Measurements from ENCODE around the gene CPT1C.
A peak's percentile ranks its signal among the peaks of the same experiment; 100 is the strongest.
"Not testable (repeated sequence)": the region's sequence is repeated elsewhere in the genome, so short reads cannot be mapped to it uniquely, and the experiment has no call there.

The CPT1C gene

DNA sequence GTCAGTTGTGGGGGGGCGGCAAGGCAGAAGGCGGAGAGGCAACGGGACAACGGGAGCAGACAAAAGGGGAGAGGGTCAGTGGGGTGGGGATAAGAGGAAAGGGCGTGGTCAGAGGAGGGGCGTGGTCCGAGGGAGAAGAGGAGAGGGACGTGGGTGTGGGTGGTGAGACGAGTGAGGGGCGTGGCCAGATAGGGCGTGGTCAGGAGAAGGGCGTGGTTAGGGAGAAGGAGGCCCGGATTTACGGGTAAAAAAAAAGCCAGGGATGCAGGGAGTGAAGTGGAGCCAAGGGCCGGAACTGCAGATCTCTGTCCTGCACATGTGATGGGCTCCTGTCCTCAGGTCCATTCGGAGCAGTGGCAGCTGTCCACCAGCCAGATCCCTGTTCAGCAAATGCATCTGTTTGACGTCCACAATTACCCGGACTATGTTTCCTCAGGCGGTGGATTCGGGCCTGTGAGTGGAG lies 21.5 kb downstream of the CPT1C start:
- no peak for DNase-seq

DNA sequence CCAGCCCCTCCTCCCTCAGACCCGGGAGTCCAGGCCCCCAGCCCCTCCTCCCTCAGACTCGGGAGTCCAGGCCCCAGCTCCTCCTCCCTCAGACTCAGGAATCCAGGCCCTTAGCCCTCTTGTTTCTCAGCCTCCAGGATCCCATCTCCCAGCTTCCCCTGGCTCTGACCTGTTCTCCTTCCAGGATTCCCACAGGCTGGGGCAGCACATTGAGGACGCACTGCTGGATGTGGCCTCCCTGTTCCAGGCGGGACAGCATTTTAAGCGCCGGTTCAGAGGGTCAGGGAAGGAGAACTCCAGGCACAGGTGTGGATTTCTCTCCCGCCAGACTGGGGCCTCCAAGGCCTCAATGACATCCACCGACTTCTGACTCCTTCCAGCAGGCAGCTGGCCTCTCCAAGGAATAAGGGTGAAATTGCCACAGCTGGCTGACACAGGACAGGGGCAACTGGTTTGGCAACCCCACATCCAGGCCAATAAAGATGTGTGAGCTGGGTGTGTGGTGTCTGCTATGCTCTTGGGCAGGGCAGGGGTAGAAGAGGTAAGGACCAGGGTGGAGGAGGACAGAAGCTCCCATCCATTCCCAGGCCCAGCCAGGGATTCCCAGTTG lies 22.4 kb downstream of the CPT1C start:
- no peak for DNase-seq

DNA sequence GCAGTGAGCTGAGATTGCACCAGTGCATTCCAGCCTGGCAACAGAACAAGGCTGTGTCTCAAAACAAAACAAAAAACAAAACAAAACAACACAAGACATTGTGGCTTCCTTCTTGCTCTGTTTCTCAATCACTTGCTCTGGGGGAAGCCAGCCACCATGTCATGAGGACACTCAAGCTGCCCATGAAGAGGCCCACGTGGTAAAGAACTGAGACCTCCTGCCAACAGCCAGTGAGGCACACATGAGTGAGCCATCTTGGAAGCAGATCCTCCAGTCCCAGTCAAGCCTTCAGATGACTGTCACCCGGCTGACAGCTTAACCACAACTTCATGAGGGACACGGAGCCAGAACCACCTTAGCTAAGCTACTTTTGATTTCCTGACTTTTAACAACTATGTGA lies 25.2 kb downstream of the CPT1C start:
- peak; percentile 11 for DNase-seq

DNA sequence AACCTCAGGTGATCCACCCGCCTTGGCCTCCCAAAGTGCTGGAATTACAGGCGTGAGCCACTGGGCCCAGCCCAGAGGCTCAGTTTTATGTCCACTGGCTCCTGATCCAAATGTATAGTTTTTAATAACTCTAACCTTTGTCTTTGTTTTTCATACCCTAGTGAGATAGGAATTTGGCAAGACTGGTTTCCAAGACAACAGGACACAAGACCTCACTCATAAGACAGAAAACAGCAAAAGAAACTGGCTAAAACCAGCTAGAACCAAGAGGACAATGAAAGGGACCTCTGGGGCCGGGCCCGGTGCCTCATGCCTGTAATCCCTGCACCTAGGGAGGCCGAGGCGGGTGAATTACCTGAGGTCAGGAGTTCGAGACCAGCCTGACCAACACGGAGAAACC lies 27.6 kb downstream of the CPT1C start:
- DNase-seq, result no peak

DNA sequence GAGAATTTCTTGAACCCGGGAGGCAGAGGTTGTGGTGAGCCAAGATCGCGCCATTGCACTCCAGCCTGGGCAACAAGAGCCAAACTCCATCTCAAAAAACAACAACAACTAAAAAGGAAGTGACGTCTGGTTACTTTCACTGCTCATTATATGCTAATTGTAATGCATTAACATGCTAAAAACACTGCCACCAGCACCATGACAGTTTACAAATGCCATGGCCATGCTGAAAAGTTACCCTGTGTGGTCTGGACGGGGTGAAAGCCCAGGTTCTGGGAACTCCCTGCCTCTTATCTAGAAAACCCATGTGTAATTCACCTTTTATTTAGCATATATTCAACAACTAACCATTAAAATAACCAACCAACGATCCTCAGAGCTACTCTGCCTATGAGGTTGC lies 28.1 kb downstream of the CPT1C start:
- no peak for DNase-seq

DNA sequence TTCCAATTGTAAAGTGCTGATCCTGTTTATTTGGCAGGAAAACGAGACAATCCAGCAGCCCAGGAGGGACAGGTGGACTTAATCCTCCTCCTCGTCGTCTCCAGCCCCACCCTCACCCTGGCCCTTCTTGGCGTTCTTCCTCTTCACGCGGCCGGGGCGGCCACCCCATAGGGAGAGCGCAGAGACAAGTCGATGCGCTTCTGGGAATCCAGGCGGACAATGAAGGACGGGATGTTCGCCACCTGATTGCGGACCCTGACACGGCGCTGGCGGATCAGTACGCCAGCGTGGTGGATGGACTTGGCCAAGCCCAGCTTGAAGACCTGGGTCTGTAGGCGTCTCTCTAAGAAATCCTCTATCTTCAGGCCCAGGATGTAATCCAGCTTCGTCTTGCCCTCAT lies 28.5 kb downstream of the CPT1C start:
- not testable (repeated sequence) for DNase-seq

DNA sequence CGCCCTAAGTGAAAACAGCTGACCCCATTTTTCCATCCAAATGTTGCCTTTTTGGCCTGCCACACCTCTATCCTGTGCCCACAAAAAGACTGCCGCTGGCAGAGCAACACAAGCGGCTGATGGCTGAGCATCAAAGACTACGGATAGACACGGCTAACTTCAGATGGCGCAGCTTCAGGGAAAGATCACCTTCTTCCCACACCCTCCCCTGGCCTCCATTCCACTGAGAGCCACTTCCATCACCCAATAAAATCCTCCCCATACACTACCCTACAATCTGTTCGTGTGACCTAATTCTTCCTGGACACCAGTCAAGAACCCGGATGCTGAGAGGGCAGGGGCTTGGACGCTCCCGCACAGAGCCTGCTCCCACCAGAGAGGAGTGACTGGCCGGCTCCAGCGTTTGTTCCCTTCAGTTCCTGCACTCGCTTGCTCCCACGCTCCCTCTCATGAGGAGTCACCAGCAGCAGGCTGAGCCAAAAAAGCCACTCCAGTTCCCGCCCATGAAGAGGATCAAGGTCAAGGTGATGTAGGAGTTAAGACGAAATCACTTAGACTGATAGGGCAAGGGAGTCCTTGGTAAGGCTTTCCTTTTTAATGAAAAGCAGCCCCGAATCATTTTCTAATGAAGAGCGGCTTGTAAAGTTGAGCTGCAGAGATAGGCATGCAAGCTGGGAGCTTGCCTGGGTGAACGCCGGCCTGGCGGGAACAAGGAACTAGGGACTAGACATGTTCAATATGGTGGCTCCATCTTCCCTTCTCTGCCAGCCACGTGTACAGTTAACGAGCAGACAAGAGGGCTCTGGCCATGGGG lies 36.5 kb downstream of the CPT1C start:
- DNase-seq, result no peak

DNA sequence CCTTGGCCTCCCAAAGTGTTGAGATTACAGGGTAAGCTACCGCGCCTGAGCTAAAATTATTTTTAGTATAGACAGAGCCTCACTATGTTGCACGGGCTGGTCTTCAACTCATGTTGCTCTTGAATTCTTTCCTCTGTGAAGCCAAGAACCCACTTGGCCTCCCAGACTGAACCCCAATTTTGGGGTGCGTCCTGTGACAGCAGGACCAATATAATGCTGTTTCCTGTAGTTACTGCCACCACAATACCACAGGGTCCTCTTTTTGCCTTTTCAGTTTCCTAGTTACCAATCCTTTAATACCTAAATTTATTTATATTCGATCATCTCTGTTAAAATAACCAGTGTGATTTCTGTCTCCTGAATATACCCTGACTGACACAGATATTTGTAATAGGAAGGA lies 39.2 kb downstream of the CPT1C start:
- no peak for DNase-seq

DNA sequence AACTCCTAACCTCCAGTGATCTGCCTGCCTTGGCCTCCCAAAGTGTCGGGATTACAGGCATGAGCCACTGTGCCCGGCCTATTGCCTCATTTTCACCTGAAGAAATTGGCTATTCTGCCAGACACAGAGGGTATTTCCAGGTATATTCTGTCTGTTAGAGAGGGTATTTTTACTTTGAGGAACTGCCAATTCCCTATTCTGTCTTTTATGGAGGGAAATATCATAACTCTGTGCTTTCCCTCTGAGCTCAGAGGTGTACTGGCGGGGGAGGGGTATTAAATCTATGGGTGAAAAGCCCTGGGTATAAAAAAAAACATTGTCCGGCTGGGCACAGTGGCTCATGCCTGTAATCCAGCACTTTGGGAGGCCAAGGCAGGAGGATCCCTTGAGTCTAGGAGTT lies 47.4 kb downstream of the CPT1C start:
- DNase-seq, result no peak

DNA sequence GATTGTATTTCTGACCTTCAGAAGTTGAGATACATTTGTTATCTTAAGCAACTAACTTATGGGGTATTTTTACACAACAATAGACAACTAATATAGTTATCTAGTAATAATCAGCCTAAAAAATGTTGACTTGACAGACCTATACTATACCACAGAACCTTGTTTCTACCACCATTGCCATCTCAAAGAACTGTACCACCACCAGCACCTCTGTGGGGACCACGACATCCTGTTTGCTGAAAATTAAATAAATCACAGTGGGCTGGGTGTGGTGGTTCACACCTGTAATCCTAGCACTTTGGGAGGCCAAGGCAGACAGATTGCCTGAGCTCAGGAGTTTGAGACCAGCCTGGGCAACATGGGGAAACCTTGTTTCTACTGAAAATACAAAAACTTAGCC lies 48.2 kb downstream of the CPT1C start:
- no peak for DNase-seq

DNA sequence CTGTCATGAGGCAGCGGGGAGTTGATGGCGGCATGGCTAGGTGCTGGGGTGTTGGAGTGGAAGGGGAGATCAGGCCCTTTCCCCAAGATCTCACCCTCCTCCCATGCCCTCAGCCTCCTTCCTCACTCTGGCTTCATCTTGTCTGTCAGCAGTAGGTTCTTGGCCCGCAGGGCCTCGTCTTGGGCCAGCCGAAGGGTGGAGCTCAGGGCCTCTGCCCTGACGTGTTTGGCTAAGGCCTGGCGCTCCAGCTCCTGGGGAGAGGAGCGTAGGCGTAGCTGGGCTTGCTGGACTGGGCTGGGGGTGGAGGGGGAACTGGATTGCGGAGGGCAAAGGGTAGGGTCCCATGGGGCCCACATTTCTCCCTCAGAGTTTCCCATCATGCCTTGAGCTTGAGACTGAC lies 49.0 kb downstream of the CPT1C start:
- DNase-seq, result no peak

DNA sequence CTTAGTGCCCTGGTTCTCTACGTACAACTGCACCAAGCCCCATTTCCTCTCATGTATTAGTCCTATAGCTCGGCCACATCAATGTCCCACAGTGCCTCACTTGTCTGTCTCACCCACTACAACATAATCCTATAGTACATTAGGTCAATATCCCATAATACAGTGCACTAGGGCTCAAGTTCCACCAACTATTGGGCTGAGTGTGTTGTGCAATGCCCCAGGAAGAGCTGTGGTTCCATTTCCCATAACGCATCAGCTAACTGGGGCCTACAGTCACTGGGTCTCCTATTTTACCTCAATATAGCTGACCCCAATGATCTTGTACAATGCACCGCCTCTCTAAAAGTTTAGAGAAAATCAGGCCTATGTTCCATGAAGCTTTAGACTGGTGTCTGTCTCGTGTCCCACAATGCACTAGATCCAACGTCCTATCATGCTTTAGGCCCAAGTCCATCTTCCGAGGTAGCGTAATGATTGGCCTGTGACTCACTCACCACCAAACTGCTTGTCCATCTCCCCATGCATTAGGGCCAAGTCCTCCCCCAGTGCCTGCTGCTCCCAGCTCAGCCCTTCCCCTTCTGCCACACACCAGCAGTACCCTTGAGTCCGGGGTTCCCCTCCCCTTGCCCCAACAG lies 50.4 kb downstream of the CPT1C start:
- no peak for DNase-seq

DNA sequence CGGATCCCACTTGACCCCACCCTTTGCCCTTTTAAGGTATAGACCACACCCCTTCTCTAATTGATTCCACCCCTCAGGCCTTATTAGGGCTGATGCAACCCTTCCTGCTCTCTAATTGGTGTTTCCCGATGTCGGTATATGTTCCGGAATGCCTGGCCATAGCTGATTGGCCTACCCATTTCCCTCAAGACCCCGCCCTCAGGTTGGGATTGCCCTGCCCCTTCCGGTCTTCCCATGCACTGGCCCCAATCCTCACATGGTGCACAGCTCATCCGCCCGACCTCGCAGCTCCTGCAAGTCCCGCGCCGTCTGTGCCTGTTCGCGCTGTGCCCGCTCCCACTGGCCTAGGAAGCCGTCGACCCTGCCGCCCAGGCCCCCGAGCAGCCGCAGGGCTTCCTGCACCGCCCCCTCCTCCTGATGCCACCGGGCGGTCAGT lies 54.0 kb downstream of the CPT1C start:
- DNase-seq, result no peak

DNA sequence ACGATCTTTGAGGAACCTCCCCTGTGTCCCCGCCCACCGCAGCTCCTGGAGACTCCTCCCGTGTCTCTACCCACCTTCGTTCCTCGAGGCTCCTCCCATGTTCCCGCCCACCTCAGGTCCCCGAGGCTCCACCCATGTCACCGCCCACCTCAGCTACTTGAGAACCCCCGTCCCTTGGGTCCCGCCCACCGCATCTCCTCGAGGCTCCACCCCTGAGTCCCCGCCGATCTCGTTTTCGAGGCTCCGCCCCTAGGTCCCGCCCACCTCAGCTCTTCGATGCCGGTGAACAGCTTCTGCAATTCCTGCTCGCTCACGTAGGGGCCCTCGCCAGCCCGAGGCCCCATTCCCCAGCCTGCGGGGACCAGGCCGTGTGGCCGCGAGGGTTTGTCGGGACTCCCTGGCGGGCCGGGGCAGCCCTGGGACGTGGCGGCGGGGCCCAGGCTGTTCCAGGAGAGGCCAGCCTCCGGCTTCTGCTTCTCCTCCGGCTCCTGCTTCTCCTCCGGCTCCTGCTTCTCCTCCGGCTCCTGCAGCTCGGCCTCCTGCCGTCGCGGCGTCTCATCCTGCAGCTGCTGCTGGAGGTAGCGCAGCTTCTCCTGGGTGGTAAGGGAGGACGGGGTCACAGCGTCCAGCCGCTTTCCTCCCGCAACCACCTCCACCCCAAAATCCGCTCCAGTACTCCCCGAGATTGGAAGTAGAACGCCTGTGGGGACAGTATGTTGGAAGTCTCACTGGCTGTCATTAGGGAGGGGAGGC lies 55.5 kb downstream of the CPT1C start:
- DNase-seq, result peak; percentile 41

DNA sequence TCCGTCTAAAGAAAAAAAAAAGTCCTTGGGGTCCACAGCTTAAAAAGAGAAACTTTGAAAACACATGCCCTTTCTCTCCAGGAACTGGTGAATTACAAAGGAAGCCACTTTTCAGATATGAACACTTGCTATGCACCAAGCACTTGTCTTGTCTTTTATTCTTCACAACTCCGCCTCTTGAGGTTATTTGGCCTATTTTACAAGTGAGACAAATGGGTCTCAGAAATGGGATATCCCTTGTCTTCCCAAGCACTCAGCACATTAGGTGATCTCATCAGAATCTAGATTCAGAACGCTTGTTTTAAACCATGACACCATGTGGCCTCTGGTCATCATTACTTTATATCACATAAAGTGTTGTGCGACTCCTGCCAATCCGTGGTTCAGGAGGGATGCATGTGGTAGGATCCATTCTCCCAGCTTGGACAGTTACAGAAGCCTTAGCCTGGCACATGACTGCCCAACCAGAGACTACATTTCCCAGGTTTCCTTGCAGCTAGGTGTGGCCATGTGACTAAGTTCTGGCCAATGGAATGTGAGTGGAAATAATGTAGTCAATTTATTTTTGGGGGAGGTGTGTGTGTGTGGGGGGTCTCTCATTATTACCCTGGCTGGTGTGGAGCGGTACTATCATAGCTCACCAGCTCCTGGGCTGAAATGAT lies 58.3 kb downstream of the CPT1C start:
- DNase-seq, result no peak

DNA sequence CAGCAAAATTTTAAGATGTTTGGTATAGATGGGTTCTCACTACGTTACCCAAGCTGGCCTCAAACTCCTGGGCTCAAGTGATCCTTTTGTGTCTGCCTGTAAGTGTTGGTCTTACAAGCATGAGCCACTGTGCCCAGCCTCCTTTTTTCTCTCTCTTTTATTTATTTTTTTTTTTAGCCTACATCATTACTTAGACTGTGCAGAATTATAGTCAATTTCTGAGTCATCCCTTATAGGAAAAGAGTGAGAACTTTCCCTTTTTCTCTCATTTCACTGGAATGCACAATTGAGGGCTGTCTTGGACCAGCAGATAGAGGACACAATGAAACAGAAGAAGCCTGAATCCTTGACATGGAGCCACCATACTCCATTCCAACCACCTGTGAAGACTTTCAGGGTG lies 58.9 kb downstream of the CPT1C start:
- no peak for DNase-seq

DNA sequence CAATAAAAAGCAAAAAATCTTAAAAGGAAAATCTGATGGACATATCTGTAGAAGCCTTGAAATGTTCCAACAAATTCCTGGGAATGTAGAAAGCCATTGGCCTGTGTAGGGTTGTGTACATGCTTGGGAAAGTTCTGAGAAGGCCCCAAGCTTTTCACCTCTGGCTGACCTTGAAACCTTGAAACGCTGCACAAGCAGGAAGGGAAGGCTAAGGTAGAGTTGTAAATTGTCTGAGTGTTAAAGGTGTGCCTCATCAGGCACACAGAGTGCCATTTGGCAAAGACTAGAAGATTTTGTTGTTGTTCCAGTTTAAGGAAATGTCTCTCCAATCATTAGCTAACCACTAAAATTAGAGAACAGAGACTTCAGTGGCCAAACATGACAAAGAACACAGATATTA lies 61.8 kb downstream of the CPT1C start:
- DNase-seq, result no peak

DNA sequence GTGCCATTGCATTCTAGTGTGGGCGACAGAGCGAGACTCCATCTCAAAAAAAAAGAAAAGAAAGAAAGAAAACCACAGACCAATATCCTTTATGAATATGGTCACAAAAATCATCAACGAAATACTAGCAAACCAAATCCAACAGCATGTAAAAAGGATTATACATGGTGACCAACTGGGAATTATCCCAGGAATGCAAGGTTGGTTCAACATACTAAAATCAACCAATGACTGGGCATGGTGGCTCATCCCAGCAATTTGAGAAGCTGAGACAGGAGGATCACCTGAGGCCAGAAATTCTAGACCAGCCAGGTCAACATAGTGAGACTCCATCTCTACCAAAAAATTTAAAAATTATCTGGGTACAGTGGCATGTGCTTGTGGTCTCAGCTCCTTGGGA lies 65.0 kb downstream of the CPT1C start:
- DNase-seq, result no peak

DNA sequence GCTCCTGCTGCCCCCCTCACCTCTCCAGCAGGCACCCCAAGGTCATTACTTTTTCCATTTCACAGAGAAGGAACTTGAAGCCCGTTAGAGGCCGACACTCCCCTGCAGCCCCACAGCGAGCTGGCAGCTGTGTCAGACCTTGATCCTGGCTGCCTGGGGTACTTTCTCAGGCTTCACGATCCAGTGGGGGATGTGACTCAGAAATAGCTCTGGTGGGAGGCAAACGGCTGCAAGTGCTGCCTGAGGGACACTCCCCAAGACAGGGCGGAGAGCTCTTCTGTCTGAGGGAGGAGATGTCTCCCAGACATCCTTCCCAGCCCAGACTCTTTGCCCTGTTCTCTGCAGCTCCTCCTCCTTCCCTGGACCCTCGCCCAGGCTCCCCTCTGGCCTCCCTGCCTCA lies 67.4 kb downstream of the CPT1C start:
- no peak for DNase-seq

DNA sequence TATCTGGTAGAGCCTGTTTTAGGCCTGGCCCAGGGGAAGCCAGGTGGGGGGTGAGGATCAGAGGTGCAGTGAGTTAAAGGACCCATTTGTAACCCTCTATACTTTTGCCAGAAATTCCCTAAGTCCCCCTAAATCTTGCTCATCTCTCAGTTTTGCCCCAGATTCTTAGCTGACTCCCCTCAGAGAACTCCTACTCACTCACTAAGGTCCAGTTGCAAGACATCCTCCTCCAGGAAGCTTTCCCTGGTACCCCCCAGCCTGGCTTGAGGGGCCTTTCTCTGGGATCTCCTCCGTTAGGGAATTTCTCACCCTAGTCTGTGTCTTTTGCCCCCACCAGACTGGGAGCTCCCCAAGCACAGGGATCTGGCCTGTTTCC lies 70.3 kb downstream of the CPT1C start:
- no peak for DNase-seq

DNA sequence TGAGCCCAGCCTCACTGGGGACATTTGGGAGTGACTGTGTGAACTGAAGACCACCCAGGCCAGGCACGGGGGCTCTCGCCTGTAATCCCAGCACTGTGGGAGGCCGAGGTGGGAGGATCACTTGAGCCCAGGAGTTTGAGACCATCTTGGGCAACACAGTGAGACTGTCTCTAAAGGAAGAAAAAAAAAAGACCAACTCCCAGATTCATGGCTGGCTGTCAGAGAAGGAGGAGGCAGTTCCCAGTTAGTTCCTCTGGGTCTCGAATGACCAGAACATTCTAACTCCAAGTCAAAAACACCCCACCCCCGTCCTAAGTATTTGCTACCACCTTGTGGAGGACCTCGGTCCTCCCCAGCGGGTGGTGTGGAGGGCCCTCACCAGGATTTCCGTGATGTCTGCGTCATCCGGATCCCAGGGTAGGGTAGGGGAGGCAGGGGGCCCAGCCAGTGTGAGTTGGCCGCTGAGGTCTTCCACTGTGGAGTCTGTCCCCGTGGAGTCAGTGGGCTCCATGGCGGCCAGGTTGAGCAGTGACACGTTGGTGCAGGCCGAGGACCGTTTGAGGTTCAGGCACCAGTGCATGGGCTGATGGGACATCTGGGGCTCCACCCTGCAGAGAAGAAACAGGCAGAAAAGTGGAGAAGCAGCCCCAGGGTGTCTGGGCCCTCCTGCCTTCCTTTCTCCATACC lies 70.9 kb downstream of the CPT1C start:
- DNase-seq, result peak; percentile 4

DNA sequence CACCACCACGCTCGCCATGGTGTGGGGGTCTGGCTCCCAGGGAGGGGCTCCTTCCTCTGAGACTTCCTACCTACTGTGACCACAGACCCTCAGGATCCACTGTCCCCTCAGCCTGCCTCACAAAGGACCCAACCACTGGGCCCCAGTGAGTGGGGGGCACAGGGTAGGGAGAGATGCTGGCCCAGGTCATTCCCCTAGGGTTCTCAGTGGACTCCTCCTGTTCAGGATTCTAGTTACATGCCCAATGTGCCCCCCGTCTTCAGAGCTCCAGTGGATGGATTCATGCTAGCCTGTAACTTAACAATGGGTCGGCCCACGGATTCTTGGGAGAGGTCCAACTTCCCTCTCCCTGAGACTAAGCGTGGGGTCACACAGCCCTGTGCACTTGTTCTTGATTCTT lies 72.3 kb downstream of the CPT1C start, which contains the start of gene TSKS:
TSS of gene TSKS (minus strand) at position 77 of the 400 bp plus-strand sequence. CDS start at position 18, 59 bp downstream.
- no peak for DNase-seq

Data from activated CD4-positive, alpha-beta T cell treated with anti-CD3 and anti-CD28 coated beads, Interleukin-2, Interleukin-6, amounts not matched to agents 100 ng/mL and 50 ng/mL, durations not matched to agents 16 hours and 8 hours (primary cell).